Measurements from ENCODE around the gene GSE1.
"Not testable (repeated sequence)": the region's sequence is repeated elsewhere in the genome, so short reads cannot be mapped to it uniquely, and the experiment has no call there.

Gene GSE1

DNA sequence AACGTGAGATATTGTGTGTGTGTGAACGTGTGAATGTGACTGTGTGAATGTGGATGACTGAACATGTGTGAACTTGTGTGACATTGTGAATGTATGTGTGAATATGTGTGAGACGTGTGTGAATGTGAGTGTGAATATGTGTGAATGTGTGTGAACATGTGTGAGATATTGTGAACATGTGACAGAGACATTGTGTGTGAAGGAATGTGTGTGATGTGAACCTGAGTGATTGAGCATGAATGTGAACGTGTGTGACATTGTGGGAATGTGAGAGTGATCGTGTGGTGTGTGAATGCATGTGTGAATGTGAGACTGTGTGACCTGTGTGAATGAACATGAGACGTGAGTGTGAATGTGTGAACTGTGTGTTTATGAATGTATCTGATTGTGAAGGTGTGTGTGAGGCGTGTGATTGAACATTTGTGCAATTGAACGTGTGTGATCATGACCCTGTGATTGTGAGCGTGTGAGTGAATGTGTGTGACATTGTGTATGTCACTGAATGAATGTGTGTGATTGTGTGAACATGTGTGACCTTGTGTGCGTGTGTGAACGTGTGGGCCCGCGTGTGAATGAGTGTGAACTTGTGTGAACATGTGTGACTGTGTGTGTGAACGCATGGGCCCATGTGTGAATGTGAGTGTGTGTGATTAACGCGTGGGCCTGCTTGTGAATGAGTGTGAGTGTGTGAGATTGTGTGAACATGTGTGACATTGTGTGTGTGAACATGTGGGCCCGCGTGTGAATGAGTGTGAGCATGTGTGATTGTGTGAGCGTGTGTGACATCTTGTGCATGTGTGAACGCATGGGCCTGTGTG is 23.2 kb upstream of the GSE1 start:
- DNase-seq (ENCODE audit: low read depth in 2 of 2), result no peak

DNA sequence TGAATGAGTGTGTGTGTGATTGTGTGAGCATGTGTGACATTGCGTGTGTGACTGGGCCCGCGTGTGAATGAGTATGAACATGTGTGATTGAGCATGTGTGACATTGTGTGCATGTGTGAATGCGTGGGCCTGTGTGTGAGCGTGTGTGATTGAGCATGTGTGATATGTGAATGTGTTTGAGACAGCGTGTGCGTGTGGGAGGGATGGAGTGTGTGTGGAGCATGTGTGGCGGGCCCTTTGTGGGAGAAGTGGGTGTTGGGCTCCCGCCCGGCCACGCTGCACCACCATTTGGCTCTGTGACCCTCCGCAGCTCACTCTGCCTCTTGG is 22.7 kb upstream of the GSE1 start:
- no peak for DNase-seq (ENCODE audit: low read depth in 2 of 2)

DNA sequence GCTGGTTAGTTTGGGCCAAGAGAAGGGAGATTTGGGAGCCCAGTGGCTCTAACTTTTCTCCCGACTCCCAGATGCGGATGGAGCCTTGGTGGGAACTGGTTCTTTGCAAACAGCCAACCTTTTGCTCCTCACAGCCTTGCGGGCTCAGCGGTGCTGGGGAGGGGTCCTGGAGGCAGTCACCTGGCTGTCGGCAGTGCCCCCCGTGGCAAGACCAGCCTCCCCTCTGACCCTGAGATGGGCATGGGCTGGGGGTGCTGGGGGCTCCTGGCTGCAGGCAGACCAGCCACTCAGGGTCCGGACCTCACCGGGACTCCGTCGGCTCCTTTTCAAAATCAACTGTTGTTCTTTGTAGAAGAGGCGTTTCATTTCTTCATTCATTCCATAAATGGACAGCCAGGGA is 21.7 kb upstream of the GSE1 start:
- DNase-seq (ENCODE audit: low read depth in 2 of 2), result no peak

DNA sequence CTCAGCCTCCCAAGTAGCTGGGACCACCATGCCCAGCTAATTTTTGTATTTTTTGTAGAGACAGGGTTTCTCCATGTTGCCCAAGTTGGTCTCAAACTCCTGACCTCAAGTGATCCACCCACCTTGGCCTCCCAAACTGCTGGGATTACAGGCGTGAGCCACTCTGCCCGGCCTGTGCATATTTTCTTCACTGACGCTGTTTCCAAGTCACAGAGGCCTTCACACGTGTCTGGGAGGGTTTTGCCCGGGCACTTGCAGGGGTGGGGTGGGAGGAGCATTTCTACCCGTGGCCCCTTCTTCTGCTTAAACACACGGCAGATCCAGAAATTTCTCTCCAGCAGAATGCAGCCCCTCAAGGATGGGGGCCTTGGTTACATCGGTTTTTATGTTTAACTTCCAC is 20.8 kb upstream of the GSE1 start:
- DNase-seq (ENCODE audit: low read depth in 2 of 2), result not testable (repeated sequence)

DNA sequence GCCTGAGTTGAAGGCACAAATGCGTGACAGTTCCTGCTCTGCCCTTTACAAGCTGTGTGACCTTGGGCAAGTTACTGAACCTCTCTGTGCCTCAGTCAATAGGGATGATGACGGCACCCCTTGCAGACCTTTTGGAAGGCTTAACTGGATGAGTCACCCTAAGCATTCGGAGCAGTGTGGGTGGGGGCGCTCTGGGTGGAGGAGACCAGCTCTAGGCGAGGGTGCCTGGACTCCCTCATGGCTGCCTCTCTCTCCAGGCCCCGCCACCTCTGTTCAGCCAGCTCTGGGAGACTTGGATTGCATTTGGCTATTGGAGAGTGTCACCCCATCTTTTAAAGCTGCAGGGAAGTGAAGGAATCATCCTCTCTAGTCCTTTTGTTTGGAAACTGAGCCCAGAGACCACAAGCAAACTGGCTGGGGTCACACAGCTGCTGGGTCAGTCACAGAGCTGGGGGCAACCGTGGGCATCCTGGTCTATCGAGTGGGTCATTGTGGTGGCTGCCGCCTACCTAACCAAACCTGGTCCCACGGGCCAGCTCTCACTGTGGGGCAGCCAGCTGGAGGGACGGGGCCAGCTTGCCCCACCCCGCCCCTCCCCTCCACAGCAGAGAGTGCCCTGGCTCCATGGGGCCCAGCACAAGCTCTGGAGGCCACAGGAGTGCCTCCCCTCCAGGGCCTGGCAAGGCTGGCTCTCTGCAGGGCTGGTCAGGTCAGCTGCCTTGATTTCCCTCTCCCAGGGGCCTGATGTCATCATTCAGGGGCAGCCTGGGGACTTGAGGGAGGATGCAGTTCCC is 20.2 kb upstream of the GSE1 start:
- DNase-seq (ENCODE audit: low read depth in 2 of 2), result no peak

DNA sequence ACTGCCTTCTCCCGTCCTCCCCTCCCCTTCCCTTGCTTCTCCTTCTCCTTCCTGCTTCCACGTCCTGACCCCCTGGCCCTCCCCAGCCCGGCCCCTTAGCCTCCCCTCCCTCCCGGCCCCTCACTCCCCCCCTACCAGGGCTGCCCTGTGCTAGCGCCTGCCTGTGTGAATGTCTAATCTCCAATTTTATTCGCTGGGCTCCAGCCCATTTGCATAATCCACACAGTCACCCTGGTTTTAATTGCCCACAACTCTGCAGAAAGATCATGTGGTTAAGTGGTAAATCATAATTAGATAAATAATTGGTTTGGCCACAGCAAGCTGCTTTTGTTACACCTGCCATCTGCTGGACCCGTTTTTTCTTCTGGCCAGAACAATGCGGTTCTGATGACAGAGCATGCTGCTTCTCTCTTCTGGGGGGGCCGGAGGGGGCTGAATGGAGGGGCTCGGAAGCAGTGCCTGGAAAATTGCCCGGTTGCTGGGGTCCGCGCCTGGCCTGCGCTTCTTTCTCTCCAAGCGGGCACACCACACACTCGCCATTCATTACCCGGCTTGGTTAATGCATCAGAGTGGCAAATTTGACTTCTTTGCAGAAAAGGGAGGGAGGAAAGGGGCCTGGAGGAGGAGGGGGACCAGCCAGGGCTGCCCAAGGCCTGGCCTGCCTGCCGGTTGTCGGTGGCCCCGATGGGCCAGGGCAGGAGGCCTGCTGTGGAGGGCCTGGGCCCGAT is 19.5 kb upstream of the GSE1 start:
- no peak for DNase-seq (ENCODE audit: low read depth in 2 of 2)

DNA sequence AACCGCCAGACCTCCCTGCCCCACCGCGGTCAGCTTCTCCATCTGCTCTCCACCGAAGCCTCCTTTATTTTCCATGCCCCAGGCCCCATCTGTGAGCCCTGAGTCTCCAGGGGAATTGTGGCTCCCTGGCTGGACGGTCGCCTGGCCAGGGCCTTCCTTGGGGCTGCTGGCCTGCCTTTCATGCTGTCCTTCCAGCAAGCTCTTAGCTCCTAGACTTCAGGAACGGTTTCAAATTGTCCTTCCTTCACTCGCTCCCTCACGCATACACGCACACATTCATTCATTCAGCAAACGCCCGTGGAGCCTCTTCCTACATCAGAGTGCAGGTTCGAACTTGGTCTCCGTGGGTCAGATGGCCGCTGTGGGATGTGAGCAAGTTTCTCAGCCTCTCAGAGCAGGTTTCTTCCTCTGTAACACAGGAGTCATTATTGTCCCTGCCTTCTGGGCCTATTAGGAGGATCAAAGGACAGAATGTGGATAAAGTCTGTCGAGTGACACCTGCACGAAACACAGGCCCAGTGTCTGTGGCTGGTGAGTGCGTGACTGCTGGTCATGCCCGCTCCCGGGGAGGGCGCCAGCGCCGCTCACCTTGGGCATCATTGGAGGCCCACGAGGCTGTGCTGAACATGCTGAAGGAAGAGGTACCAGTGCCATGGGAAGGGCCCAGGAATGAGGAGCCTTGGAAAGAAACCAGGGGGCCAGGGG is 18.7 kb upstream of the GSE1 start:
- DNase-seq (ENCODE audit: low read depth in 2 of 2), result no peak

DNA sequence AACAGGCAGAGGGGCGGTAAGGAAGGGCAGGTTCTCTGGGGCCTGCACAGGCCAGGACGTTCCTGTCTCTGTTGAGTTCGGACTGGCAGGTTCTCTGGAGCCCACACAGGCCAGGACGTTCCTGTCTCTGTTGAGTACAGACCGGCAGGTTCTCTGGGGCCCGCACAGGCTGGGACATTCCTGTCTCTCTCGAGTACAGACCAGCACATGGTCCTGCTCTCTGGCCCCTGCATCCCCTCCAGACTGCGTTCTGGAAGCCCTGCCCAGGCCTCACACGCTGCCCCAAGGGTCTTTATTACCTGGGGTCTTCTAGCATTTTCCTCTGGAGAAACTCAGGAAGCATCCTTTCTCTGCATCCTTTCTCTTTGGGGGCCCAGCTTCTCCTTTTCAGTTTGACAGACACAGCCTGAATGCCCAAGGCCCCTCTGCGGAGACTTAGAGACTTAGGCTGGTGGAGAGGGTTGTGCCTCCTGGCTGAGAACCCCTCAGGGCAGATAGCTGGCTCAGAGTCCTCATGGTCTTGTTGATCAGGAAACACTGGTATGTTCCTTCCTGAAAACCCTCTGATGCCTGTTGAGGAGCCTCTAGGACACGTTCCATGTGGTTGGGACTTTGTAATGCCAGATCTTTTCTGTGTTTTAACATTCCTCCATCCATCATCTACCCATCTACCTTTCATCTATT is 18.0 kb upstream of the GSE1 start:
- no peak for DNase-seq (ENCODE audit: low read depth in 2 of 2)

DNA sequence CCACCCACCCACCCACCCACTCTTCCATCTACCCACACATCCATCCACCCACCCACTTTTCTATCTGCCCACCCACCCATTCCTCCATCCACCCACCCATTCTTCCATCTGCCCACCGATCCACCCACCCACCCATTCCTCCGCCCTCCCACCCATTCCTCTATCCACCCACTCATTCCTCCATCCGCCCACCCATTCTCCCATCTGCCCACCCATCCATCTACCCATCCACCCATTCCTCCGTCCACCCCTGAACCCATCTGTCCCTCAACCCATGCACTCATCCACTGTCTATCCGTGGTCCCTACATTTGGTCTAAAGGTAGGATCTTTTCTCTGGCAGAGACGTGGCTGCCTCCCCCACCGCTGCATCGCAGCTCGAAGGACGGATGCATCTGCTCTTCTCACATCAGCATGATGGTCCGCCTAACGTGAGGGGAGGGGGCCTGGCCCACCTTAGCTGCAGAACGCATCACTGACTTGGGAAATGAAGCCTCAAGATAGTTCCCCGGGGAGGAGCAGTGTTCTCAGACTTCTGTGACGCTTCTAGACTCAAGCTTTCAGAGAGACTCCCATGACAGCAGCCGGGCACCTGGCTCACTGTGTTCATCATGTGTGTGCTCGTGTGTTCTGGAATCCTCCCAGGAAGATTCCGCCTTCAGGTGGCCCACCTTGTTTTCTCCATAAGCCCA is 17.2 kb upstream of the GSE1 start:
- no peak for DNase-seq (ENCODE audit: low read depth in 2 of 2)

DNA sequence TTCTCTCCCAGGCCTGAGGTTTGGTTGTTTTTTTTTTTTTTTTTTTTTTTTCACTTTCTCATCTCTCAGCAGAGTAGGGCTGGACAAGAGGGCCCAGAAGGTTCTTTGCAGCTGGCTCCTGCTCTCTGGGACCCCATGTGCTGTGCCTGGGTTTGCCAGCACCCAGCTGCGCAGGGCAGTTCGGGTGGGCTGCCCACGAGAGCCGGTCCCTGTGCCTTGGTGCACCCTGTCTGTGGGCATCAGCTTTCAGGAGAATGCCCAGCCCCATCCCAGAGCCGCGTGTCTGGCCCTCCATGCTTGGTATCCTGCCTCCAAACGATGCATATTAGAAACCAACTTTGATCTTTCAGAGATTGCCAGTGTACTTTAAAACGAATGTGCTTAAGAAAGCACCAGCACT is 15.0 kb upstream of the GSE1 start:
- DNase-seq (ENCODE audit: low read depth in 2 of 2), result no peak

DNA sequence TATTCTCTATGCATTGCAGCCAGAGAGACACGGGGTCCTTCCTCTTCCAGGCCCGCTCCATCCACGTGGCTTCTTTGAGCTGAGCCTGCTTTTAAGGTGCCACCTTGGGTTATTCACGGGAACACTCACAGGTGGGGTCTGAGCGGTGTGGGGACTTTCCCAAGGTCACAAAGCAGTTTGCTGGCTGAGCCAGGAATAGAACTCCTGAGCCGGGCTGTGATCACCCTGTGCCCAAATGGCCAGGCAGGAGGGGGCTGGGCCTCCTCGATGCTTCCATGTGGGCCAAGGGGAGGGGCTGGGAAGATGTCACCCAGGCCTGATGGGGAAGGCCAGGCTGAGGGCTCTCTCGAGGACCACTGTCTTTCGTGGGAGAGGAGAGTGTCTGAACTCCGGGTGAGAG is 13.0 kb upstream of the GSE1 start:
- DNase-seq (ENCODE audit: low read depth in 2 of 2), result no peak

DNA sequence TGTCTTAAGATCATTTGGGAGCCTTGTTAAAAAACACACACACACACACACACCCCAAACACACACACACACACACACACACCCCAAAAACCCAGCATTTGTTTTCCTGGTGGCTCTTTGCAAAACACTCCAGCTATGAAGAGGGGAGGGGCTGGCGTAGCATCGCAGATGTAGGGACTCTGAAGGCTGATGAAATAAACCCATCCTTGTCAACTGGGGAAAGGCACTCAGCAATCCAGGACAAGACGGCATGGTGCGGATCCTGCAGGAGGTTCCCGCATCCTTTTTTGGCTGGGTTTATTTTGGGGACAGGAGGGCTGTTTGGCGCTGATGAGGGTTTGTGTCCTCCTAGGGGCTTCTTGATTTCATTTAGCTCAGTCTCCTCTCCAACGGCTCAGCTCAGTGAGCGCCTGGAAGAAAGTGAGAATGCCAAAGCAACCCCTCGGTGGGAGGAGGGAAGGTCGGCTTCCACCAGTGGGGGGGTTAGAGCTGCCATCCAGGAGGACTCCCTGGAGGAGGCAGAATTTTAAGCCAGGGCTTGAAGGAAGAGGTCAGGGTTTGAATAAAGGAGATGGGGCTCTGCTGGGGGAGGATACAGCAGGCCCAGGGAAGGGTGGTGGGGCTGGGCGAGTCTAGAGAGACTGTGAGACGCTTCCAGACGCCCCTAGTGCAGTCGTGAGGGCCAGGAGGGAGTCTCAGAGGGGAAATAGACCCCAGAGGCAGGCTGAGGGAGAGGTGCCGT is 12.4 kb upstream of the GSE1 start:
- DNase-seq (ENCODE audit: low read depth in 2 of 2), result no peak

DNA sequence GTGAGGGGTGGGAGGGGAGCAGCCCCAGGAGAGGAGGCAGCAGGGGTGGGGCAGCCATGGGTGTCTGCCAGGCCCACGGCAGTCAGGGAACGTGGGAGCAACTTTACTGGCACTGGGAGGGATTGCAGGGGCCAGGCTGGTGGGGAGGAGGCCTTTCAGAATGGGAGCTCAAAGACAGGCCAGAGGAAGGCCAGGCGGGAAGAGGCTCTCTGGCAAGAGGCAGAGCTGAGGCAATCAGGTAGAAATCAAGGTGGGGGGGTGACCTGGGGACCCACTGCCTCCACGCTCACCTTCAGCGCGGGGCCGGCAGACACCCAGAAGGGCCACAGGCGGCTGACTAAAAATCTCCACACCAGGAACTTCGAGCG is 11.9 kb upstream of the GSE1 start:
- DNase-seq (ENCODE audit: low read depth in 2 of 2), result no peak

DNA sequence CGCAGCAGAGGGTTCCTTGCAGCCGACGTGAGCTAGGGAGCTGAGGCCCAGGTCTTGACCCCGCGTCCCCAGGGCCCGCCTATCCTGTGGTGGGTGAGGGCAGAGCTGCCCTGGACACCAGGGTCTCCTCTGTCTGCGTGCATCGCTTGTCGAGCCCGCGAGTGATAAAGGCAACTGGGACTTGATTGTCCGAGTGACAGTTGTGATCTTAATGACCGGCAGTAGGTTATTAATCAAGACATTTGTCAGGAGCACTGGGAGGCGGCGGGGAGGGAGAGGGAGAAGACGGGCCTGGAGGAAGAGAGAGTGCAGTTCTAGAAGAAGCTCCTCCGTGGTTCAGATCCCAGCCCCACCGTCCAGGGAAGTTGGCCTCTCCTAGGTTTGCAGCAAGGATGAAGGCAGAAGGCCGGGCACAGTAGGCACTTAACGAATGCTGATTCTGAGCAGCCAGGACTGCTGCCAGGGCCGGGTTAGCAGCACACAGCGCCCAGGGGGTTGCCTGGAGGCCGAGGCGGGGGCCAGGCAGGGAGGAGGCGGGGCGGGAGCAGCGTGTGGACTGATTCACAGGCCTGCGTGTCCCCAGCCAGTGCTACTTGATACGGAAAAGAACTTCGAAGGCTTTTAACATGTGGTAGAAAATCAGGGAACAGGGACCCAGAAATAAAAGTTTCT is 11.3 kb upstream of the GSE1 start:
- no peak for DNase-seq (ENCODE audit: low read depth in 2 of 2)

DNA sequence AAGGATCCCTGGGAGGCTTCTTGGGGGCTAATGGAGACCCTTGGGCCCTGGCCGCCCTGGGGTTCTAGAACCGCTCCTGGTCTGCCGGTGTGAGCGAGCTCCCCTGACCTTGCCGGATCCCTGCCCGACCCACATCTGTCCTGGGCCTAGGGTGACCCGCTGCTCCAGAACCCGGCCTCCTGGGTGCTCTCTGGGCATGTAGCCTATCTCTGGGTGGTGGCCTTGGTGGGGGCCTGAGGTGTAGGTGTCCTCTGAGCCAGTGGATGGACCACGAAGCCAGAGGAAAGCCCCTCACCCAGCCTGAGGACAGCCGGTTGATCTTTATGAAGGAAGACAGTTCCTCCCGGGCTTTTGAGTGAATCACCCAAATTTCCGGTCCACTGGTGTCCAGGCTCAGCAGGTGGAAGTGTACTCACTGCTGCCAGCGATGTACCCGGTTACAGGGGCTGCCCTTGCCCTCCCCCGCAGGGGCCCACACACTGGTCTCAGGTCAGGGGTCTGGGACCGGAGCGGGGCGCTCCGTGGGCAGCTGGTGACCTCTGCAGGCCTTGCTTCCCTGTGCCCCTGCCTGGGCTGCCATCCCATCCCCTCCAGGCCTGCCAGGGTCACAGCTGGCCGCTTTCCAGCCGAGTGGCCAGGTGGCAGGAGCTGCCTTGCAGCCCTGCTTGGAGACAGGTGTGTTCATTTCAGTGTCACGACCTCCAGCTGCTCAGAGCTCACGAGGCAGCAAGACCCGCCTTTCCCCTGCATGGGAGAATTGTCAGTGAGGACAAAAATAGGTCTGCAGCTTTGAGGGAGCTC is 10.5 kb upstream of the GSE1 start:
- no peak for DNase-seq (ENCODE audit: low read depth in 2 of 2)

DNA sequence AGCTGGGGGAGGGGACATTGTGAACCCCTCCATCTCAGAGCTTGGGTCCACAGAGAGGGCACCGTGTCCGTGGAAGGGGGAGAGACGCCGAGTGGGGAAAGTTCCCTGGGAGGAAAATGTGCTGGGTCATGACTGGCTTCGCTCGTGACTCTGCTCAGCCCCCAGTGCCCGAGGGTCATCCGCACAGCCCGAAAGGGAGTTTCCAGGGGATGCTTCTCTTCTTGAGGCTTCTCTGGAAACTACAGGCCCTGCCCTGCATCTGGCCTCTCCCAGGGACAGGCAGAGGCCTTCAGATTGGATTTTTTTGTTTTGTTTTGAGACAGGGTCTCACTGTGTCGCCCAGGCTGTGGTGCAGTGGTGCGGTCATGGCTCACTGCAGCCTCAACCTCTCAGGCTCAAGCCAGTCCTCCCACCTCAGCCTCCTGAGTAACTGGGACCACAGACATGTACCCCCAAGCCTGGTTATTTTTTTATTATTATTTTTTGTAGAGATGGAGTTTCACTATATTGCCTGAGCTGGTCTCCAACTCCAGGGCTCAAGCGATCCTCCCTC is 9.8 kb upstream of the GSE1 start:
- DNase-seq (ENCODE audit: low read depth in 2 of 2), result no peak

DNA sequence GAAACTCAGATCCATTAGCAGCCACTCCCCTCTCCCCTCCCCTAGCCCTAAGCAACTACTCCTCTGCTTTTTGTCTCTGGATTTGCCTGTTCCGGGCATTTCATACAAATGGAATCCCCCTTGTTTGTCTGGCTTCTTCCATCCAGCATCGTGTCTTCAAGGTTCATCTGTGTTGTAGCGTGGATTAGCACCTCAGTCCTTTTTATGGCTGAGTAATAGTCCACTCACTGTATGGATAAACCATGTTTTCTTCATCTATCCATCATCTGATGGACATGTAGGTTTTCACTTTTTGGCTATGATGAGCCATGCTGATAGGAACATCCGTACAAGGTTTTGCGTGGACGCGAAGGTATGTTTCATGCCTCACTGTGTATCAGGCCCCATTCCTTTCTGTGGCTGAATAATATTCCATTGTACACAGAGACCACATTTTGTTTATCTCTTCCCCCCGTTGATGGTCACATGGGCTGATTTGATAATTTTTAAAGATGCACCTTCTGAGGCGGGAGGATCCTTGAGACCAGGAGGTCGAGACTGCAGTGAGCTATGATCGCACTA is 8.9 kb upstream of the GSE1 start:
- no peak for DNase-seq (ENCODE audit: low read depth in 2 of 2)
